Measurements from ENCODE around the gene VPS52.

The VPS52 gene

DNA sequence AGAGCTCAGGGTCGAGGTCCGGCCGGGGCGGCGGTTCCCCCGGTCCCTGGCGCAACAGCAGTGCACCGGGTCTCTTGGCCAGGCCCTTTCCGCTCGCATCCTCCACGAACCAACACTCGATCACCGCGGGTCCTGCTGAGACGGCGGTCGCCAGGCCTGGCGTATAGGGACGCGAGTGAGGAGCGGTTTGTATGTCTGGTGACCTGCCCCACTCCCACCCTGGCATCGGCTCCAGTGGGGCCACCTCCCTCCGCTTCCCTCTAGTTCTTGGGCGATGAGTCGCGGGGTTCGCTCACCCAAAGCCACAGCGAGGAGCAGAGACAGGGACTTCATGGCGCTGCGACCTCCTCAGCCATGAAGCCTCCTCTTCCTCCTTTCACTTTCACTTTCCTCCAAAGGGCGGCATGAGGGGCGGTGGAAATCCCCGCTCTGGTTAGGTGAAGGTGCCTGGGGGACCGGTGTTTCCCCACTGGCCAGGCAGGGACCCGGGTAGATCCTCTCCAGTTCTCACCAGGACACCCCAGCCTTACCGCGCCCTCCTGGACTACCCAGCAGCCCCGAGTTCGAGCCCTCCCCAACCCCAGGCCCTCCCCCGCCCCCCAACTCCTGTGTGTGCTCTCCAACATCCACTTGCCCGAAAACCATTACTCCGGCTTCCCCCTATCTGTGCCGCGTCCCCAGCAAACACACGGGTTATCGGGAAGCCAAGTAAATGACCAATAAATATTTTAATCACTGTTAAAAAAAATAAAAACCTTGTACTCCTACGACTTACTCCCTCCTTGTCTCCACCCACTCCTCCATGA is 42.2 kb upstream of the VPS52 start, which contains the start of gene TAPBP (continued):
- TF ChIP-seq, protein P1, sequence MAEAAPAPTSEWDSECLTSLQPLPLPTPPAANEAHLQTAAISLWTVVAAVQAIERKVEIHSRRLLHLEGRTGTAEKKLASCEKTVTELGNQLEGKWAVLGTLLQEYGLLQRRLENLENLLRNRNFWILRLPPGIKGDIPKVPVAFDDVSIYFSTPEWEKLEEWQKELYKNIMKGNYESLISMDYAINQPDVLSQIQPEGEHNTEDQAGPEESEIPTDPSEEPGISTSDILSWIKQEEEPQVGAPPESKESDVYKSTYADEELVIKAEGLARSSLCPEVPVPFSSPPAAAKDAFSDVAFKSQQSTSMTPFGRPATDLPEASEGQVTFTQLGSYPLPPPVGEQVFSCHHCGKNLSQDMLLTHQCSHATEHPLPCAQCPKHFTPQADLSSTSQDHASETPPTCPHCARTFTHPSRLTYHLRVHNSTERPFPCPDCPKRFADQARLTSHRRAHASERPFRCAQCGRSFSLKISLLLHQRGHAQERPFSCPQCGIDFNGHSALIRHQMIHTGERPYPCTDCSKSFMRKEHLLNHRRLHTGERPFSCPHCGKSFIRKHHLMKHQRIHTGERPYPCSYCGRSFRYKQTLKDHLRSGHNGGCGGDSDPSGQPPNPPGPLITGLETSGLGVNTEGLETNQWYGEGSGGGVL (tag by site-specific recombination; IDR thresholded peaks at IDR 0.05), result no peak
- no peak for TF ChIP-seq ZNF214 (tag by site-specific recombination; IDR thresholded peaks at IDR 0.05; ENCODE audit: borderline replicate concordance)
- TF ChIP-seq ZNF292 (tag by site-specific recombination; IDR thresholded peaks at IDR 0.05; ENCODE audit: borderline replicate concordance, low read depth), result no peak
- TF ChIP-seq, protein P2, sequence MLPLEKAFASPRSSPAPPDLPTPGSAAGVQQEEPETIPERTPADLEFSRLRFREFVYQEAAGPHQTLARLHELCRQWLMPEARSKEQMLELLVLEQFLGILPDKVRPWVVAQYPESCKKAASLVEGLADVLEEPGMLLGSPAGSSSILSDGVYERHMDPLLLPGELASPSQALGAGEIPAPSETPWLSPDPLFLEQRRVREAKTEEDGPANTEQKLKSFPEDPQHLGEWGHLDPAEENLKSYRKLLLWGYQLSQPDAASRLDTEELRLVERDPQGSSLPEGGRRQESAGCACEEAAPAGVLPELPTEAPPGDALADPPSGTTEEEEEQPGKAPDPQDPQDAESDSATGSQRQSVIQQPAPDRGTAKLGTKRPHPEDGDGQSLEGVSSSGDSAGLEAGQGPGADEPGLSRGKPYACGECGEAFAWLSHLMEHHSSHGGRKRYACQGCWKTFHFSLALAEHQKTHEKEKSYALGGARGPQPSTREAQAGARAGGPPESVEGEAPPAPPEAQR (tag by site-specific recombination; IDR thresholded peaks at IDR 0.05), result no peak
- TF ChIP-seq ZNF530 (tag by site-specific recombination; IDR thresholded peaks at IDR 0.05; ENCODE audit: low read depth), result no peak
- TF ChIP-seq GFI1B (tag by site-specific recombination; IDR thresholded peaks at IDR 0.05), result 0 out of 2 replicates have a peak, but pooled peaks have one; percentile 8
- TF ChIP-seq ZNF561 (tag by site-specific recombination; IDR thresholded peaks at IDR 0.05; ENCODE audit: borderline replicate concordance), result no peak
- no peak for TF ChIP-seq ZBTB1 (tag by site-specific recombination; IDR thresholded peaks at IDR 0.05)
- no peak for TF ChIP-seq ZNF121 (tag by site-specific recombination; IDR thresholded peaks at IDR 0.05)
- TF ChIP-seq ZNF555 (tag by site-specific recombination; conservative IDR thresholded peaks at IDR 0.05), result no peak
- TF ChIP-seq IKZF3 (tag by site-specific recombination; IDR thresholded peaks at IDR 0.05), result no peak
- TF ChIP-seq, protein P3, sequence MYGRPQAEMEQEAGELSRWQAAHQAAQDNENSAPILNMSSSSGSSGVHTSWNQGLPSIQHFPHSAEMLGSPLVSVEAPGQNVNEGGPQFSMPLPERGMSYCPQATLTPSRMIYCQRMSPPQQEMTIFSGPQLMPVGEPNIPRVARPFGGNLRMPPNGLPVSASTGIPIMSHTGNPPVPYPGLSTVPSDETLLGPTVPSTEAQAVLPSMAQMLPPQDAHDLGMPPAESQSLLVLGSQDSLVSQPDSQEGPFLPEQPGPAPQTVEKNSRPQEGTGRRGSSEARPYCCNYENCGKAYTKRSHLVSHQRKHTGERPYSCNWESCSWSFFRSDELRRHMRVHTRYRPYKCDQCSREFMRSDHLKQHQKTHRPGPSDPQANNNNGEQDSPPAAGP (tag by site-specific recombination; IDR thresholded peaks at IDR 0.05), result 0 out of 2 replicates have a peak, but pooled peaks have one; percentile 9
- no peak for TF ChIP-seq ZNF133 (tag by site-specific recombination; IDR thresholded peaks at IDR 0.05)
- TF ChIP-seq, protein P4, sequence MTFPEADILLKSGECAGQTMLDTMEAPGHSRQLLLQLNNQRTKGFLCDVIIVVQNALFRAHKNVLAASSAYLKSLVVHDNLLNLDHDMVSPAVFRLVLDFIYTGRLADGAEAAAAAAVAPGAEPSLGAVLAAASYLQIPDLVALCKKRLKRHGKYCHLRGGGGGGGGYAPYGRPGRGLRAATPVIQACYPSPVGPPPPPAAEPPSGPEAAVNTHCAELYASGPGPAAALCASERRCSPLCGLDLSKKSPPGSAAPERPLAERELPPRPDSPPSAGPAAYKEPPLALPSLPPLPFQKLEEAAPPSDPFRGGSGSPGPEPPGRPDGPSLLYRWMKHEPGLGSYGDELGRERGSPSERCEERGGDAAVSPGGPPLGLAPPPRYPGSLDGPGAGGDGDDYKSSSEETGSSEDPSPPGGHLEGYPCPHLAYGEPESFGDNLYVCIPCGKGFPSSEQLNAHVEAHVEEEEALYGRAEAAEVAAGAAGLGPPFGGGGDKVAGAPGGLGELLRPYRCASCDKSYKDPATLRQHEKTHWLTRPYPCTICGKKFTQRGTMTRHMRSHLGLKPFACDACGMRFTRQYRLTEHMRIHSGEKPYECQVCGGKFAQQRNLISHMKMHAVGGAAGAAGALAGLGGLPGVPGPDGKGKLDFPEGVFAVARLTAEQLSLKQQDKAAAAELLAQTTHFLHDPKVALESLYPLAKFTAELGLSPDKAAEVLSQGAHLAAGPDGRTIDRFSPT (tag by site-specific recombination; IDR thresholded peaks at IDR 0.05), result peak; percentile 66; the same call in 1 of the 2 replicates
- no peak for TF ChIP-seq ZNF324 (tag by site-specific recombination; IDR thresholded peaks at IDR 0.05)
- TF ChIP-seq GLIS1 (tag by site-specific recombination; IDR thresholded peaks at IDR 0.05), result peak; percentile 8; the same call in 1 of the 2 replicates
- TF ChIP-seq ZNF175 (tag by site-specific recombination; IDR thresholded peaks at IDR 0.05), result no peak
- TF ChIP-seq ZNF423 (tag by site-specific recombination; IDR thresholded peaks at IDR 0.05), result no peak
- no peak for TF ChIP-seq ZNF404 (tag by site-specific recombination; IDR thresholded peaks at IDR 0.05)
- no peak for TF ChIP-seq ZNF311 (tag by site-specific recombination; IDR thresholded peaks at IDR 0.05; ENCODE audit: borderline replicate concordance)
- TF ChIP-seq, protein P5, sequence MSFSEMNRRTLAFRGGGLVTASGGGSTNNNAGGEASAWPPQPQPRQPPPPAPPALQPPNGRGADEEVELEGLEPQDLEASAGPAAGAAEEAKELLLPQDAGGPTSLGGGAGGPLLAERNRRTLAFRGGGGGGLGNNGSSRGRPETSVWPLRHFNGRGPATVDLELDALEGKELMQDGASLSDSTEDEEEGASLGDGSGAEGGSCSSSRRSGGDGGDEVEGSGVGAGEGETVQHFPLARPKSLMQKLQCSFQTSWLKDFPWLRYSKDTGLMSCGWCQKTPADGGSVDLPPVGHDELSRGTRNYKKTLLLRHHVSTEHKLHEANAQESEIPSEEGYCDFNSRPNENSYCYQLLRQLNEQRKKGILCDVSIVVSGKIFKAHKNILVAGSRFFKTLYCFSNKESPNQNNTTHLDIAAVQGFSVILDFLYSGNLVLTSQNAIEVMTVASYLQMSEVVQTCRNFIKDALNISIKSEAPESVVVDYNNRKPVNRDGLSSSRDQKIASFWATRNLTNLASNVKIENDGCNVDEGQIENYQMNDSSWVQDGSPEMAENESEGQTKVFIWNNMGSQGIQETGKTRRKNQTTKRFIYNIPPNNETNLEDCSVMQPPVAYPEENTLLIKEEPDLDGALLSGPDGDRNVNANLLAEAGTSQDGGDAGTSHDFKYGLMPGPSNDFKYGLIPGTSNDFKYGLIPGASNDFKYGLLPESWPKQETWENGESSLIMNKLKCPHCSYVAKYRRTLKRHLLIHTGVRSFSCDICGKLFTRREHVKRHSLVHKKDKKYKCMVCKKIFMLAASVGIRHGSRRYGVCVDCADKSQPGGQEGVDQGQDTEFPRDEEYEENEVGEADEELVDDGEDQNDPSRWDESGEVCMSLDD (tag by site-specific recombination; IDR thresholded peaks at IDR 0.05), result peak; percentile 38; the same call in 1 of the 2 replicates
- TF ChIP-seq, protein P6, sequence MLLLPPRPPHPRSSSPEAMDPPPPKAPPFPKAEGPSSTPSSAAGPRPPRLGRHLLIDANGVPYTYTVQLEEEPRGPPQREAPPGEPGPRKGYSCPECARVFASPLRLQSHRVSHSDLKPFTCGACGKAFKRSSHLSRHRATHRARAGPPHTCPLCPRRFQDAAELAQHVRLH (tag by site-specific recombination; IDR thresholded peaks at IDR 0.05), result no peak
- TF ChIP-seq ZNF266 (tag by site-specific recombination; IDR thresholded peaks at IDR 0.05; ENCODE audit: low read depth), result no peak
- TF ChIP-seq, protein P7, sequence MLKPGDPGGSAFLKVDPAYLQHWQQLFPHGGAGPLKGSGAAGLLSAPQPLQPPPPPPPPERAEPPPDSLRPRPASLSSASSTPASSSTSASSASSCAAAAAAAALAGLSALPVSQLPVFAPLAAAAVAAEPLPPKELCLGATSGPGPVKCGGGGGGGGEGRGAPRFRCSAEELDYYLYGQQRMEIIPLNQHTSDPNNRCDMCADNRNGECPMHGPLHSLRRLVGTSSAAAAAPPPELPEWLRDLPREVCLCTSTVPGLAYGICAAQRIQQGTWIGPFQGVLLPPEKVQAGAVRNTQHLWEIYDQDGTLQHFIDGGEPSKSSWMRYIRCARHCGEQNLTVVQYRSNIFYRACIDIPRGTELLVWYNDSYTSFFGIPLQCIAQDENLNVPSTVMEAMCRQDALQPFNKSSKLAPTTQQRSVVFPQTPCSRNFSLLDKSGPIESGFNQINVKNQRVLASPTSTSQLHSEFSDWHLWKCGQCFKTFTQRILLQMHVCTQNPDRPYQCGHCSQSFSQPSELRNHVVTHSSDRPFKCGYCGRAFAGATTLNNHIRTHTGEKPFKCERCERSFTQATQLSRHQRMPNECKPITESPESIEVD (tag by site-specific recombination; IDR thresholded peaks at IDR 0.05), result no peak
- TF ChIP-seq ZNF211 (tag by site-specific recombination; IDR thresholded peaks at IDR 0.05; ENCODE audit: low read depth), result no peak
- no peak for TF ChIP-seq ZIC2 (tag by site-specific recombination; IDR thresholded peaks at IDR 0.05)
- TF ChIP-seq SP2 (tag by site-specific recombination; IDR thresholded peaks at IDR 0.05), result peak; percentile 46
